Islet precursor cell (in vitro differentiated cells): Measurements from ENCODE around the gene STRIT1.
"Not testable (repeated sequence)": the region's sequence is repeated elsewhere in the genome, so short reads cannot be mapped to it uniquely, and the experiment has no call there.

ENCODE experiments used
- DNase-seq: peaks from one replicate; pipeline ENCODE4 v3.0.0-alpha.2; 2018

The STRIT1 gene

DNA sequence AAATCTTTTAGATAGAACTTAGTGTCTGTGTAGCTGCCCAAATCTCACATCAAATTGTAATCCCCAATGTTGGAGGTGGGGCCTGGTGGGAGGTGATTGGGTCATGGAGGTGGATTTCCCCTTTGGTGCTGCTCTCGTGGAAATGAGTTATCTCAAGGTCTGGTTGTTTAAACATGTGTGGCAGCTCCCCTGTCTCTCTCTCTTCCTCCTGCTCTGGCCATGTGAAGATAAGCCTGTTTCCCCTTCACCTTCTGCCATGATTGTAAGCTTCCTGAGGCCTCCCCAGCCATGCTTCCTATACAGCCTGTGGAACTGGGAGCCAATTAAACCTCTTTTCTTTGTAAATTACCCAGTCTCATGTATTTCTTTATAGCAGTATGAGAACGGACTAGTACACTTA is 30.6 kb downstream of the STRIT1 start:
- DNase-seq = not testable (repeated sequence)

GRCh38 chr3:155262295-155262694 is 31.2 kb downstream of the STRIT1 start:
- no peak for DNase-seq

- no peak for DNase-seq
Observed at GRCh38 chr3:155254445-155254844, 39.0 kb downstream of the STRIT1 start.

- DNase-seq = no peak
Observed at GRCh38 chr3:155252535-155252934, 40.9 kb downstream of the STRIT1 start.

DNA sequence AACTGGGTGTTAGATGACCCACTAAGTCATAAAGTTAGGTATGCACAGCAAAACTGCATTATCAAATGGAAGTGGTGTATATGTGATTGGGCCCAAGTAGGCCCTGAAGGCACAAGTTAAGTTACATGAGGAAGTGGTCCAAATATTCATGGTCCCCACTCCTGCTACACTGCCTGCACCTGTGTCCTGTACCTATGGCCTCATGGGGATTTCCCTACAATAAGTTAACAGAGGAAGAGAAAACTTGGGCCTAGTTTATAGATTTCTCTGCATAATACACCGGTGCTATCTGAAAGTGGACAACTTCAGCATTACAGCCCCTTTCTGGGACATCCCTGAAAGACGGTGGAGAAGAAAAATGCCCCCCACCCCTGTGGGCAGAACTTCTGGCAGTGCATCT is 41.5 kb downstream of the STRIT1 start:
- no peak for DNase-seq

DNA sequence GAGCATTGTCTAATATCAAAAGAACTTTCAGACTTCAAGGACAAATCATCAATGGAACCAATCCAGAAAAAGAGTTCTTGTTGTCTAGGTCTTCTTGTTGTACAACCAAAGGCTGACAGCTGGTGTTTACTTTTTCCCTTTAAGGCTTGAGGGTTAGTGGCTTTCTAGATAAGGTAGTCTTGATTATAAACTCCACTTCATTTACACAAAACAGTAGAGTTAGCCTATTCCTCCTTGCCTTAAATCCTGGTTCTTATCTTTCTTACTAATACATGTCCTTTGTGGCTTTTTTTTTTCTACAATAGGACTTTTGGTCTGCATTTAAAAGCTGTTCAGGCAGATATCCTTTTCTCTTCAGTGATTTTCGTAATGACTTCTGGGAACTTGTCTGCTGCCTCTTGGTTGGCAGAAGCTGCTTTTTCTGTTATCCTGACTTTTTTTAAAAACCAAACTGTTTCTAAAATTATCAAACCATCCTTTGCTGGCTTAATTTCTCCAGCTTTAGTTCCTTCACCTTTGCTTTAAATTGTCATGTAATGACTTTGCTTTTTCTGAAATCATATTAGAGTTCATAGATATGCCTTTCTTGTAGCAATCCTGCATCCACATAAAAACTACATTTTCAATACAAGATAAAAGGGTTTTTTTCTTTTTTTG is 44.8 kb downstream of the STRIT1 start:
- no peak for DNase-seq

- DNase-seq = no peak
Observed at GRCh38 chr3:155244699-155245098, 48.8 kb downstream of the STRIT1 start.

DNA sequence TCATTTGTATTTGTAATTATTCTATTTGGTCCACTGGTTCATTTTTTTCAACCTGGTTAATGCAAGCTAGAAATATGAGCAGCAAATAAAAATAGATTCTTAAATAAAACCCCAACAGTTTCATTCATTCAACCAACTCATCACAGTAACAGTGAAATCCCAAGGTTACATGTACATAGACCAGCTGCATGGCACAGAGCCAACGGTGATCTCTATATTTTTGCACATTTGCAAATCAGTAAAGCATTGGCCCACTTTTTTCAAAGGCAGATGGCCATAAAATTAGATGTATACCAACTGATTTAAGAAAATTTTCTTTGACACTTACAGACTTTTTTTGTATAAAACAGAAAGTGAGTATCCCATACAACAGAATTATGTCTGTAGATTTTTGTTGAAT is 49.3 kb downstream of the STRIT1 start:
- no peak for DNase-seq

DNA sequence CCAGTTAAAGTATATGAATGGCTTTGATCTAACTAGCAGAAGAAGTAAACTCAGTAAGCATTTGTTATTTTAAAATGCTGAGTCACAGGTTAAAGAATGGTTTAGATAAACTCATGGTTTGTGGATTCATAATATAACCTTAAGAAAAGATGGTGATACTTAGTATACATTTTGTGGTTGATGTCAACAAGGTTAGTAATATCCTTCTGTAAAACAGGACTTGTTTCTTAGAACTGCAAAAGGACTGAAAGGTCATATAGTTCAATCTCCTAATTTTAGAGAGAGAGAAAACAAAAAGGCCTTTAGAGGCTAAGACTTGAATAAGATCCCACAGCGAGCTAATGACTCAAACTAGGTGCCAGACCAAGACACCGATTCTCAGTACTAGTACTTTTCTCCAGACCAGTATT is 50.0 kb downstream of the STRIT1 start:
- no peak for DNase-seq

DNA sequence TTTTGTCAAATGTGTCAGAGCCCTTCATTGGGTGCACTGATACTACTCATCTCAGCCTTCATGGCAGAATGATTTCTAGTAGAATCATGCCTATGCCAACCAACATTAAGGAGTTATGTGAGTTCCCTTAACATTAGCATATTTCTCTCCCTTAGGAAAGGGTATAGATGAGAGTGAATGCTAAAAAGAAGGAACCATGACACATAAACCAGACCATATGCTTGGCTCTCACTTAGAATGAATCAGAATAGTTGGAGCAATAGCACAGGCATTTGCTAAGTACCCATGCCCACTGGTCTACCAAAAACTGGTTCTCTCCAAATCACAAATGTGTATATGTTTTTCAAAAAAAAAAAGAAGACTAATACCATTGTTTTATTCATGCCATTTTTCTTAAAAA is 51.1 kb downstream of the STRIT1 start:
- no peak for DNase-seq

GRCh38 chr3:155241579-155241978 is 51.9 kb downstream of the STRIT1 start:
- DNase-seq = no peak
